ENCODE data around the gene STK39.
"Not testable (repeated sequence)": the region's sequence is repeated elsewhere in the genome, so short reads cannot be mapped to it uniquely, and the experiment has no call there.

STK39 gene

GRCh38 chr2:168090366-168091135 is 156.8 kb downstream of the STK39 start:
- DNase-seq = no peak

DNA sequence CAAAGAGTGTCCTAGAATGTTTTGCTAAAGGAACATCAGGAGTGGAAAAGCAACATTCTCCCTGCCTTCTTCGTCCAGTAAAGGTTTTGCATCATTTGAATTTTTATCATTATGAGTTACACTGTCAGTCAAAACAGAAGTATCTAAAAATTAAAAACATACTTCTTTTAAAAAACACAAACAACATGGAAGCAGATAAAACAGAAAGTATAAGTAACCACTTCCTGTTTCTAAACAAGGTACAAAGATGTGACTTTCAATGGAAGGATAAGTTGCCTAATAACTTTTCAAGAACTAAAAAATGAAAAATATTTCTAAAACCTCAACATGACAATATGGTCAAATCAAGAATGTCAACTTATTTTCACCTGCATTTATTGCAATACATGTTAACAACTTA is 158.2 kb downstream of the STK39 start:
- no peak for DNase-seq

- DNase-seq = no peak
These were observed 160.0 kb downstream of the STK39 start for GRCh38 chr2:168087401-168087800.

DNA sequence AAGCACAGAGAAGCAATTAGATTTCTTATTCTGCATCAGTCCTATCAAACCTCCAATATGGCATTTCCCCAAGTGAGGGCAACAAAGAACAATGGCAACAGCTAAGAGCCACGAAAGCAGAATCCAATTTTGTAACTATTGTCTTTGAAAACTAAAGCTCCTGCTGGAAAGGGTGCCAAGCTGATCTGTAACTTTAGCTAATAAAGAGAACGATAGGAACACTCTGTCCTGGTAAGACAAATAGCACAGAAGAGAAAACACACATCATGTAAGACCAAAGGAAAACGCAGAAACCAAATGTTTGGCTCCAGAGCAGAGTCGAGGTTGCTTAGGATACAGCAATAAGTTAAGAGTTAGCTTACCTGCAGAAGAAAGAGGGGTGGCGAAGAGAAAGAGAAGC is 160.5 kb downstream of the STK39 start:
- DNase-seq = peak in 9 of 56 donors; percentile 3 to 59 (median 24)

GRCh38 chr2:168085801-168086361 is 161.5 kb downstream of the STK39 start:
- no peak for DNase-seq

- no peak for DNase-seq
These were observed 163.1 kb downstream of the STK39 start for GRCh38 chr2:168084288-168084687.

GRCh38 chr2:168081452-168081851 is 165.9 kb downstream of the STK39 start:
- not testable (repeated sequence) for DNase-seq

DNA sequence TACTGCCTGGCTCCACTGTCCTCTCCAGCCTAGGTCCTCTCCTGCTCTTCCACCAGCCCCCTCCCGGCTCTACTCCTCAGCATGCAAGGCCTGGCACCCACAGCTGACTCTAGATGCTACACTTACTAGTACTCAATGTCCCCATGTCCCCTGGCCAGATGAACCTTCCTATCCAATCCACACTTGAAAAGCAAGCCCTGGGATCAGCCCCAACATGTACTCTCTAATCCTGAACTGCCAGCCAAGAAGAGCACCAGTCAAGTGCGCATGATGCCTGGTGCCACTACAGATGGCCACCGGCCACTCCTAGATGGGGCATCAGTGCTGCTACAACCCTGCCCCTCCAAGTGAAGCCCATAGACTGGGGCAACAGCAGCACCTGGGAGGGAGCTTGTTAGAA is 168.2 kb downstream of the STK39 start:
- DNase-seq = no peak

- DNase-seq = no peak
These were observed 170.7 kb downstream of the STK39 start for GRCh38 chr2:168076731-168077130.

DNA sequence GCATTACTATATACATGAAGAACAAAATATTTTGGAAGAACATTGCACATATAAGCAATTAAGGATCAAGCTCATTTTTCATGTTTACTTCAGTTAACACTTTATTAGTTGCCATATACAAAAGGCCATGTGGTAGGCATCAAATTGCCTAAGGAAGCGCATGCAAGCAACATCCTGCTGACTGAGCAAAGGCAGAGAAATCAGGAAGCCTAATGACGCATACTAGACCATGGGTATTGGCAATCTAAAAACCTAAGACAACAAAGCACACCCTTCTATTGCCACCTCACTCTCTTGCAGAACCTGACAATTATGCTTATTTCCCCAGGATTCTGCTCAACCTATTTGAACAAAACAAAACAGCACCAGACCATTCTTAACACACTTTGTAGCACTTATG is 171.9 kb downstream of the STK39 start:
- DNase-seq = no peak

GRCh38 chr2:168072626-168073303 is 174.6 kb downstream of the STK39 start:
- DNase-seq = no peak

GRCh38 chr2:168064011-168064998 is 183.1 kb downstream of the STK39 start:
- DNase-seq = no peak

- no peak for DNase-seq
These were observed 184.5 kb downstream of the STK39 start for GRCh38 chr2:168062936-168063335.

- DNase-seq = no peak
These were observed 185.3 kb downstream of the STK39 start for GRCh38 chr2:168062054-168062453.

GRCh38 chr2:168060986-168061750 is 186.2 kb downstream of the STK39 start:
- no peak for DNase-seq

- no peak for DNase-seq
These were observed 187.6 kb downstream of the STK39 start for GRCh38 chr2:168059758-168060157.

DNA sequence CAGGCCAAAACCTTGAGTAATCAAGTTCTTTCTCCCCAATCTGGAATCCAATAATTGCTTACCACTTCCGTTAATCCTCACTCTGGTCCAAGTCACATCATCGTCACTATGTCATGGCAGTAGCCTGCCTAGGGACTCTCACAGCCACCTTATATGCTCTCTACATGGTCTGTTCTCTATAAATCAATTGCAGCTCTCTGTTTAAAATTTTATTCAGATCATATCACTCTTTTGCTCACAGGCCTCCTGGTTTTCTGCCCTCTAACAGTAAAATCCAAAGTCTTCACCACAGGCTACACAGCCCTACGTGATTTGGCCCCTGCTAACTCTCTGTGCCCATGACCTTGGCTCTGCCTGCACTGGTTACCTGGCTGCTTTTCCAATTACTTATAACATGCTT is 188.7 kb downstream of the STK39 start:
- DNase-seq = no peak

DNA sequence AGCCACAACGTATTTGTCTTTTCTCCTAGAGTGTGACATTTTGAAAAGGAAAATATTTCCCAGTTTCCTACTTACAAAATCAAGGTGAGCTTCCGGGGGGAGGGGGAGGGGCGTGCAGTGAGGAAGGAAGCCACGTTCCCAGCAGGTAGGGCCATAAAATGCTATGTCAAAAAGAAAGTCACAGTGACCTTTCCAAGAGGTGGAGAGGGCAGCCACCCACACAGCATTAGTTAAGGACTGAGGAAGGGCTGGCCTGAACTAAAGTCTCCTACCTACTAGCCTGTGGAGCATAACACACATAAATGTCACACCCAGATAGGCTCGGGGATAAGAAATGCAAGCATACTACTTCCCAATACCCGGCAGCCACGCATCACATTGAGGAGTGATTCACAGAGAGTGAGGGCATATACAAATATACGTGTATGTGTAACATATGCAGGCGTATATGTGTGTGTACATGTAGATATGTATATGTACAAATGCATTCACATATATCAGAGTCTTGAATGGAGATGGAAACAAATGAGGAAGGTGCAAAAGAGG is 191.1 kb downstream of the STK39 start:
- no peak for DNase-seq

DNA sequence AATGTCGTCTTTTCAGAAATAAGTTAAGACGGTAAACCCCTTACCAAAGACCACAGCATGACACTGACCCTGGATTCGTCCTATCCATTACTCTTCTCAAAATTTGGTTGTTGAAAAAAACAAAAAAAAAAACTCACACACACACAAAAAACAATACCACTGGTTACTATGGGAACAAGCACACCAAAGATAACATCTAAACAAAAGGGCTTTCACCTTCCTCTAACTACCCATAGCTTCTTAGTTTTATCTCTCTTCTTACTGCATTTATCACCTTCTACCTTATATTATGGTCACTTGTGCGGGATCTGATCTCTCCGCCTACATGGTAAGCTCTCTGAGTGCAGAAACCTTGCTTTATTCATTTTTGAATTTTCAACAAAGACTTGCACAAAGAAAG is 192.7 kb downstream of the STK39 start:
- no peak for DNase-seq

- no peak for DNase-seq
These were observed 193.7 kb downstream of the STK39 start for GRCh38 chr2:168053676-168054075.
